Measurements from ENCODE around the gene EFNA5.
A peak's percentile ranks its signal among the peaks of the same experiment; 100 is the strongest.

EFNA5 gene

GRCh38 chr5:107601076-107601475 is 69.7 kb downstream of the EFNA5 start:
- no peak for DNase-seq

GRCh38 chr5:107598958-107599357 is 71.8 kb downstream of the EFNA5 start:
- no peak for DNase-seq

GRCh38 chr5:107597803-107598202 is 72.9 kb downstream of the EFNA5 start:
- no peak for DNase-seq

GRCh38 chr5:107597247-107597646 is 73.5 kb downstream of the EFNA5 start:
- DNase-seq, result no peak

GRCh38 chr5:107594253-107595045 is 76.3 kb downstream of the EFNA5 start:
- DNase-seq, result no peak

GRCh38 chr5:107593009-107593408 is 77.7 kb downstream of the EFNA5 start:
- no peak for DNase-seq

GRCh38 chr5:107592515-107592914 is 78.2 kb downstream of the EFNA5 start:
- no peak for DNase-seq

- no peak for DNase-seq
Observed at GRCh38 chr5:107590686-107591085, 80.1 kb downstream of the EFNA5 start.

GRCh38 chr5:107589520-107590193 is 81.1 kb downstream of the EFNA5 start:
- DNase-seq, result no peak

GRCh38 chr5:107582625-107583024 is 88.1 kb downstream of the EFNA5 start:
- no peak for DNase-seq

- DNase-seq, result no peak
Observed at GRCh38 chr5:107580889-107581820, 89.6 kb downstream of the EFNA5 start.

- no peak for DNase-seq
Observed at GRCh38 chr5:107578051-107578635, 92.6 kb downstream of the EFNA5 start.

GRCh38 chr5:107577394-107577950 is 93.3 kb downstream of the EFNA5 start:
- DNase-seq, result no peak

GRCh38 chr5:107576736-107577393 is 93.9 kb downstream of the EFNA5 start:
- no peak for DNase-seq

- DNase-seq, result no peak
Observed at GRCh38 chr5:107576155-107576554, 94.6 kb downstream of the EFNA5 start.

- DNase-seq, result no peak
Observed at GRCh38 chr5:107574287-107574686, 96.5 kb downstream of the EFNA5 start.

GRCh38 chr5:107572715-107573368 is 97.9 kb downstream of the EFNA5 start:
- DNase-seq, result no peak

- DNase-seq, result peak; percentile 90
Observed at GRCh38 chr5:107571621-107572536, 98.9 kb downstream of the EFNA5 start.

- no peak for DNase-seq
Observed at GRCh38 chr5:107570805-107571531, 99.8 kb downstream of the EFNA5 start.

GRCh38 chr5:107570181-107570580 is 100.6 kb downstream of the EFNA5 start:
- no peak for DNase-seq
